NCI-H460 (cell line): ENCODE measurements around the gene GFPT2. TPM values are rescaled to one million over a fixed set of nuclear protein-coding genes. Genes with fewer than 3 reads are reported as not detected.
"Not testable (repeated sequence)": the region's sequence is repeated elsewhere in the genome, so short reads cannot be mapped to it uniquely, and the experiment has no call there.

Experiments
- DNase-seq: peaks from one replicate; pipeline ENCODE4 v3.0.0-alpha.2; 2016; ENCODE audit warnings: low read depth; ENCODE audit errors: extremely low read depth
- total RNA-seq: library from RNA; depleted of rRNA; stranded (reverse); fragments of >200 nt; shearing (Covaris generic); gene quantifications from 2 replicates; pipeline ENCODE4 v1.2.3, GENCODE V29; 2014

The GFPT2 gene
- total RNA-seq, 1 experiment from 2014 or later, result 12.5 TPM

GRCh38 chr5:180313677-180314505 is 39.2 kb downstream of the GFPT2 start:
- peak; percentile 74 for DNase-seq

DNA sequence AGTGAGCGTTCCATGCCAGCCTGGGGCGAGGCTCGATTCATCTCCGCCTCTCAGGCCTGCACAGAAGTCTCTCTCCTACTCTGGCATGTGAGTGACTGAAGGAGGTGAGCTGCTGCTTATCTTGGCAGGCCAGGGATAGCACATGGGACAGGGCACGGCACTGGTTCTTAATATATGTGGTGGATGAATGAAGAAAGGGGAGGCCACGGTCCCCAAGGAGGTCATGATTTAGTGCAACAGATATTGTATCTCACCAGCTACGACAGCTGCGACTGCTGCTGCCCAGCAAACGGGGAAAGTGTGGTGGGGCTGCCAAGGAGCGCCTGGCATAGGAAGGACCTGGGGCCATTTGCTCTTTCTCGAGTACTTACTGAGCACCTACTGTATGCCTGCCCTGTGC is 41.9 kb downstream of the GFPT2 start:
- DNase-seq, result no peak

DNA sequence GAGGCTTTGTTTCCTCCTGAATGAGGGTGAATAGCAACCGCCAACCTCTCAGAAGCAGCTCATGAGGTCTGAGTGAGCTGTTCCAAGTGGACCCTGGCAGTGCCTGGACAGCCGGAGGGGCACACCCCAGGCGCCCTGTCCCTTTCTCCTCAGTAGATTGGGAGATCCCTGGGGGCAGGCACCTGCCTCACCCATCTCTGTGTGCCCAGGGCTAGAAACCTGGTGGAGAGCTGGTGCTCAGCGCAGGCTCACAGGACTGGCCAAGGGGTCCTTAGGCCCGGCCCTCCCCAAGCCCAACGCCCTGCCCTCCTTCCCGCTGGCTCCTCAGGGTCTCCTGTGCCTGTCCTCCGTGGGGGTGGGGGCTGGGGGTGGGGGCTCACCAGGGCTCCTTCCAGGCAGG is 46.3 kb downstream of the GFPT2 start:
- DNase-seq, result no peak

GRCh38 chr5:180305481-180305880 is 47.7 kb downstream of the GFPT2 start:
- DNase-seq, result no peak

DNA sequence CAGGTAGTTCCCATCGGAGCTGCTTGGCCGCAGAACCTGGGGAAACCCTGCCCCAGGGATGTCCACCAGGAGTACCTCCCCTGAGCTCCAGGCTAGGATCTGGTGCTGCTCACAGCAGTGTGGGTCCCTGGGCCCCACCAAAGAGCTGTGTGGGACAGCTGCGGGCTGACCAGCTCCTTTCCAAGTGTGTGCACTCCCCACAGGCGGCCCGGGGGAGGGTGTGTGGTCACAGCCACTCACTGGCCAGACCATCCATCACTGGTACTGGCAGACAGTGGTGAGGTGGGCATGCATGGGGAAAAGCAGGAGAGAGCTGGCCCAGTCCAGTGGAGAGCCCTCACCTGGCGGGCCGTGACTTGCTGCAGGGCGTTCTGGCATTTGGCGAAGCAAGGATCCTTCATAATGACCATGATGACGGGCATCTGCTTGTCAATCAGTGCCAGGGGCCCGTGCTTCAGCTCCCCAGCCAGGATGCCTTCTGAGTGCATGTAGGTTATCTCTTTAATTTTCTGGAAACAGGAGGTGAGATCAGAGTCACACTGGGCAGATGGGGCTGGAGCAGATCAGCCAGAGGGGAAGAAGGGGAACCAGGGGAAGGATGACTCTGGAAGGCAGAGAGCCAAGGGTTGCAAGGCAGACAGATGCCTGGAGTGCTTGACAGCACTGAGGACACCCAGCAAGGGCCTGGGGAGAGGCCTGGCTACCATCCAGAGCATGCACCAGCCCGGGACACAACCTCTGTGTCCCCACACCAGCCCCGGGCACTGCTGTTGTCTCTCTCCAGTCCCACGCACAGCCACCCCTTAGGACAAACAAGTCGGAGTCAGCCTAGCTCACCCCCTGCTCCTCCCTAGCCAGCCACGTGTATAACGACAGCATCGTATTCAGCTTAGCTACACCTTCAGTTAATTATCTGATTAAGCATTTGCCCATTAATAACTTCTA is 48.4 kb downstream of the GFPT2 start:
- no peak for DNase-seq

- DNase-seq, result no peak
Measured at GRCh38 chr5:180304016-180304292, 49.2 kb downstream of the GFPT2 start.

DNA sequence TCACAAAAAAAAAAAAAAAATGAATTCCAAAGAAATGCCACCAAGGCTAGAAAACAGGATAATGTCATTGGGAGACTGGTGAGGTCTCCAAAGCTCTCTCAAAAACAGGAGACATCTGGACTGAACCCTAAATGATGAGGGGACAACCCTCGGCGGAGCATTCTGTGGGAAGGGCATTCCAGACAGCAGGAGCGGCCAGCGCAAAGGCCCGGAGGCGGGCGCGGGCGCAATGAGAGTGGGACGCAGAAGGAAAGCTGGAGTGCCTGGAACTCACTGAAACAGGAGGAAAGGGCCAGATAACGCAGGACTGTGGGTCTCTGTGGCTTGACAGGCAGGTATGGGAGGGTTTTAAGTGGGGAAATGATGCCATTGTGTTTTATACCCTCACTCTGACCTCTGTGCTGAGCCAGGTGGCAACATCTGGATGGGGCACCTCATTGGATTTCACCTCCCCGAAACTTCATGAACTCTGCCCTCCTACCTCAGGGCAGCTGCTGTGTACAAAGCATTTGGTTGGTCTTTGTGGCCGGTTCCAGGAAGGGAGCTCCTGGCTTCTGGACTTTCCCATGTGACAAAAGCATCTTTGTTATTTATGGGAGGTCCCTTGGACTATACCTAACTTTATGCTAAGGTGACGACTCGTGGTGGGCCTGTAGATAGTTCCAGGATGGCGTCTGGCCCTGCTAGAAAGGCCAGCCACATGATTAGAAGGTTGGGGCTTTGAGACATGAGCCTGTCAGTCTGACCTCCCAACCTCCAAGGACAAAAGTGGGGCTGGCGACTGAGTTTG is 49.7 kb downstream of the GFPT2 start:
- no peak for DNase-seq

- no peak for DNase-seq
Measured at GRCh38 chr5:180302256-180302655, 50.9 kb downstream of the GFPT2 start.

GRCh38 chr5:180301253-180301652 is 51.9 kb downstream of the GFPT2 start:
- DNase-seq, result no peak

DNA sequence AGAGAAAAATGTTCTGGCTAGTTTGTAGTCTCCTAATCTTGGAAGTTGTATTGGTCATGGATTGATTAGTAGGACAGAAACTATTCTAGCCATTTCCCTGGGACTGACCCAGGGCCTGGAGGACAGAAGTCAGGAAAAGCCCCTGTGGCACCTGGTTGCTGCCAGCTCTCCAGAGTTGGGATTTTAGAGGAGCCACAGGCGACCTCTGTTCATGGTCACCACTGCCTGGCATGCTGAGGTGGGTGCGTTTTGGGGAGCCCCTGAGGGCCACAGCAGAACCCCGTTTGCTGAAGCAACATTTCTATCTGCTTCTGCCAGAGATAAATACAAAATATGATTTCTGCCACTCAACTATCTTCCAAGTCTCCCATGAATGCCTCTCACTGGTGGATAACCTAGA is 53.6 kb downstream of the GFPT2 start:
- no peak for DNase-seq

GRCh38 chr5:180299014-180299413 is 54.1 kb downstream of the GFPT2 start:
- DNase-seq, result not testable (repeated sequence)

- no peak for DNase-seq
Measured at GRCh38 chr5:180297587-180298282, 55.4 kb downstream of the GFPT2 start.

GRCh38 chr5:180296771-180297170 is 56.4 kb downstream of the GFPT2 start:
- DNase-seq, result no peak

DNA sequence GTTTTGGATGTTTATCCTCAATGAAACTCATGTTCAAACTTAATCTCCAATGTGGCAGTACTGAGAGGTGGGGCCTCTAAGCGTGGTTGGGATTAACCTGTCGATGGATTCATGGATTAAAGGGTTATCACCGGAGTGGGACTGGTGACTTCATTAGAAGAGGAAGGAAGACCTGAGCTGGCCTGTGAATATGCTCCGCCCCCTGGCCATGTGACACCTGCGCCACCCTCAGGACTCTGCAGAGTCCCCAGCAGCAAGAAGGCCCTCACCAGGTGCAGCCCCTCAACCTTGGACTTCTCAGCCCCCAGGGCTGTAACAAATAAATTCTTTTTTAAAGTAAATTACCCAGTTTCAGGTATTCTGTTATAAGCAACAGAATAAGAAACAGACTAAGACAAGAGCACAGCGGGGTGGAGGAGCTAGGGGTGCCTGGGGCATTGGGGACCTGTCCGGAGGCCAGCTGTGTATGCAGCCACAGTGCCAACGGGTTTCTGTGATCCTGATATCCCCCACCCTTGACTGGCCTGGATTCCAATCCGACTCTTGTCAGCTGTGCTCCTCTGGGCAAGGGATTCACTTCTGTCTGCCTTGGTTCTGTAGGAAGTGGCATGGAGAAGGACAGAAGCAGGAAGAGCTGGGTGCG is 58.1 kb downstream of the GFPT2 start:
- DNase-seq, result no peak

DNA sequence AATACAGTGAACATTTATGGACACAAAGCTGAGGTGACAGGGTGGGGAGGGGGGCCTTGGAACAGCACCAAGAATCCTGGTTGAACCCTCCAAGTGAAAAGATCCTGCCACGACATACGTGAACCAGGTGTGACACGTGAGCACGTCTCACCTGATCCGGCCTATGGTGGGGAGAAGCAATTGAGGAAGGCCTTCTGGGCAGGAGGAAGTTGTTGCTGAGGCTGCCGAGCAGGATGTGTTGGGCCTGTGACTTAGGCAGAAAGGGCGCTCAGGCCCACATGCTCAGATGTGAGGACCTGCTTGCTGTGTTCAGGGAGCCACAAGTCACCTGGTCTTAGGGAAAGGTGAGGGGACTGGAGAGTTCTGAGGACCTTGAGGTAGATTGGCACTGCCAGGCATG is 58.7 kb downstream of the GFPT2 start:
- no peak for DNase-seq

DNA sequence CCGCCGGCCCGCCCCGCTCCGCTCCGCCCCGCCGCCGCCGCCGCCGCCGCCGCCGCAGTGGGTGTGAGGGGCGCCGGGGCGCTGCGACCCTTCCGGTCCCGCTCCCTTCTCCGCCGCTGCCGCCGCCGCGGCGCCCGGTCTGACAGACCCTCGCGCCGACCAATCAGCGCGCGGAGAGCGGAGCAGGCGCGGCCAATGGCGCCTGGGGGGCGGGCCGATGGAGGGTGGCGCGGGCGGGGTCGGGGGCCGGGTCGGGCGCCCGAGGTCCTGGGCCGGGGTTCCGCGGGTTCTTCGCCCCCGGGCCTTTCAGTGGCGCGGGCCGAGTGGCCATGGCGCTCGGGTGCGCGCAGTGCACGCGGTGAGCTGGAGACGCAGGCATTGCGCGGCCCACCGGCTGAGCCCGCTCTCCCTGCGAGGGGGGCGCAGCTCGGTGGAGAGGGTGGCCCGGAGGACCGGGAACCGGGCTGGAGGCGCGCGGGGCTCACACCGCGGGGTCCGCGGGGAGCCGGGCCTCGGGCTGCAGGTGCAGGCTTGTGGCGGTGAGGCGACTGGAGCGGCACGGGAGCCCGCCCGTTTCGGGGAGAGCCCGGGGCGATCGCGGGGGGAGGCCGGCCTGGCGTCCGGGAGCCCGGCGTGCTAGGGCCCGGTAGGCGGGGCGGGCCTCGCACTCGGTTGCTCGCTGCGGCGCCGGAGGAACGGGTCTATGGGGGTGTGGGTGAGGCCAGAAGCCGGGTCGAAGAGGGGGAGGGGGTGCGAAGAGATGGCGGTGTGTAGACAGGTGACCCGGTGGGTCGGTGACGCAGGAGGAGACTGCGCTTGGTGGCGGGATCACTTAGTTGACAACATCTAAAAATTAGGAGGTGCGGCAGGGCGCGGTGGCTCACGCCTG is 60.9 kb downstream of the GFPT2 start, which contains the start of gene MAPK9:
TSS of gene MAPK9 (minus strand) at position 141 of the 889 bp plus-strand sequence. CDS start 11,522 bp downstream, outside the sequence.
- peak; percentile 80 for DNase-seq

DNA sequence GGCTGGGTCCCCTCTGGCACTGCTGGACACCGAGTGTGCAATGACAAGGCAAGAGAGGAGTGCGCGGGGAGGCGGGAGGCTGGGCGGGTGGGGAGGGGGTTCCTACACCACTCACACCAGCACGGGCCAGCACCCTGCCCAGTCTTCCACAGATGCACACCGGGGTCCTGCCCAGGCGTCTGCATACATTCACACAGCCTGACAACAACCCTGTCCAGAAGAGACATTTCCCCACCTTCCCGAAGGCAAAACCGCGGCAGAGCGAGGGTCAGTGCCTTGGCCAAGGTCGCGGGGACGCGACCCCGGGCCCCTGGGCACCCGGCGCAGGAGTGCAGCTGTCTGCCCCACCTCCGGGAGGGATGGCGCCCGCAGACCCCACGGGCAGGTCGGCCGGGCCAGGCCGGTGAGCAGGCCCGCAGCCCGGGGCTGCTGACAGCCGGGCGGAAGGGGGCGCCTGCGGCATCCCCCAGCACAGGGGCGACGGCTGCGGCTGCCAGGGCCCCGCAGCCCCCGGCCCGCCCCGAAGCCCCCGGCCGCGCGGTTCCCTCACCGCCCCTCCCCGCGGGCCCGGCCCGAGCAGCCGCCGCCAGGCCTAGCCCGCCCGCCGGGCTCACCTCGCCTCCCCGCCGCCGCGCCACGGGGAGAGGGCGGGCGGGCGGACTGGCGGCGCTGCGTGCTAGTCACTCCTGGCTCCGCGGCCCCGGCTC is 61.7 kb downstream of the GFPT2 start:
- peak; percentile 12 for DNase-seq

DNA sequence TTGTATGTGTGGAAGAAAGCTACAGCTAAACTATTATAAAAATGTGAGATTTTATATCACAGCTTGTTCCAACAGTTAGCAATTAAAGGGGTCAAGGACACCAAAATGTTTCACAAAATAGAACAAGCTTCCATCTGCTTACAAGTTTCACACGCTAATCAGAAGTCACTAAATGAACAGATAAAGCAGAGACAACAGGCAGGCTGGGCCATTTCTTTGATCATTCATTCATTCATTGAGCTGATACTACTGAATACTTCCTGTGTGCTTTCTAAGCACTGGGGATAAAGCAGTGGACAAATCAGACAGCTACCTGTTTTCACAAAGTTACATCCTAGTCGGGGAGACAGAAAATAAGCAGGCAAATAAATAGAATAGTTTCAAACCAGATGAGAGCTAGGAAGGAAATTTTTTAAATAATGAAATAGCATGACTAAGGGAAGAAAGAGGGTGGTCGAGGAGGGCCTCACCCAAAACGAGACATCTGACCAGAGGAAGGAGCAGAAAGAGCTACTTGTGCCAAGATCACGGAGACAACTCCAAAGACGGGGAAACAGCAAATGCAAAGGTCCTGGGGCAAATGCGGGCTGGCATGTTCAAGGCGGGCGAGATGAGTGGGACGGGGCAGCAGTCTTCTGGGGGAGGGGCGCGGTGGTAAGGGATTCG is 62.4 kb downstream of the GFPT2 start:
- no peak for DNase-seq
